GM20431 (cell line): ENCODE data around the gene UVRAG.

Experiments used
- in situ Hi-C: fragments of 300-500 bp; cut with MseI, MboI; formaldehyde crosslinking; loops from one replicate; pipeline ENCODE4 v1.15.0; 2020; ENCODE audit warnings: low sequenced_read_pairs; ENCODE audit not compliant: unreplicated experiment

The UVRAG gene

DNA sequence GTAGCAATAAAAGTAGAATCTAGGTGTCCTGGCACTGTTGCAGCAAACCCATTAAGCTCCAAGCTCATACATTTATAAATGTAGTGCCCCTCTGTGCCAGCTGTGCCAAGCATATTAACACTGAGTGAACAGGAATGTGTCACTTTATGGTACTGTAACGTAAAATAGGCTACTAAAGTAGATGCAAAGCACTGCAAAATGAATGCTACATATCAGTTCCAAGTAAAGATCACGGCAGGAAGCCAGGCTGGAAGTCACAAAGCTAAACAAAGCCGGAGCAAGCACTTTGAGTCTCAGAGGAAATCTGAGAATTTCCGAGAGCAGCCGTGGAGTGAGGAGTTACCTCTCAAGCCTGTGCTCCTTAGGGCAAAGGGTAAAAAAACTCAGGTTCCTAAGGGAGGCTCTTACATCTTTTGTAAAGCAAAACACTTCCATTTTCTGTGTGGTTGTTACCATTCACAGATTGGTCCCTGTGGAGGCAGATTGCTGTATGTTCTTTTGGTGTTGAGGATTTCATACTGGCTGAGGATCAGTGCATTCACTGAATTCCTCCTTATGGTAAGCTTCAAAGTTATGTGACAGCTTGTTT is 305.6 kb downstream of the UVRAG start:
- in situ Hi-C loops: no loop called here

DNA sequence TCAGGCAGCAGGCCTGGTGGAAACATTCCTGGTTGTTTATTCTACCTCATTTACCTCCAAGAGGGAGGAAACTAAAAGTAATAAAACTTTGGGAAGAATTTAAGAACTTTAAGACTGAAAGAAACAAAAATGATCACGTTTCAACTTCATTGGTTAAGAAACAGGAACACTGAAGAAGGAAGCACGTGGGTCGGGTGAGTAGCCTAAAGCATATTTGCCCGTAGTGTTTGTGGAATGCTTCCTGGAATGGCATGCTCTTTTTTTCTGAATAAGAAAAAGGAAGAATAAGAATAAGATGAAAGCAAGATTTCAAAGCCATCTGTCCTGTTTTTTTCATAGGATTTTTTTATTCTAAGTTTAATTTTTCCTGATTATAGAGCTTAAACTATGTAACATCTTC is 308.2 kb downstream of the UVRAG start:
- in situ Hi-C loops: no loop called here

DNA sequence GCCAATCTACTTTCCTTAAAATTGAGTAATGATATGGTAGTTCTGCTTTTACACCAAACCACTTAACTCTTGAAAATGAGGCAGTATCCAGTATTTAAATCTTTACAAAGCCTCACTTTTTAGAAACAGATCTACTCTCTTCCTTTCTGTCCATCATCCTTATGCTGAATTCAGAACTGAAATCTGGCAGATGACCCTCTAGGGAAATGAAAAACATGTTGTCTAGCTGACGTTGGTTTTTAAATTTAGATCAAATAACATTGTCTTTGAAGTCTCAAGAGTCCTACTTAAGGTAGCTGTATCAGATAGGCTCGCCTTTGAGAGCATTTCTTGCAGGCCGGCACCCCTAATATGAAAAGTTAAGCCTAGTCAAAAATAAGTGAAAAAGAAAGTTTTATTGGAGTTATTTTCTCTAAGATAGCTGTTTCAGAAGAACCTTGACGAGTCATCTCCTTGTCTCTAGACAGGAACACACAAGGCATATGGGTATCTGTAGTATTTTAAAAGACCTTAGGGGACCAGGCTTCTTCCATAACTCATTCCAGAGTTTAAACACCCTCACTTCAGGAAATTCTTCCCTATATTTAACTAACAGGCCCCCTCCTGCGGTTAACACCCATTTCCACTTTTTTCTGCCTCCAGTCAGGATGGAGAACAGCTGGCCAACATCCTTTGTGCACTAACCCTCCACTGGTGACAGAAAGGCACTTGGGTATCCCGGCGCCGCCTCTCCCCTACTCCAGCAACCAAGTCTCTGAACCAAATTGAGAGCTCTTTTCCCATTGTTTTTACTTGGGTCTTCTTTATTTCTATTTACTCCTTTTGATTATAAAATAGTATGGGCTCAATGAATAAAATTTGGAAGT is 310.1 kb downstream of the UVRAG start:
- in situ Hi-C loops: no loop called here

DNA sequence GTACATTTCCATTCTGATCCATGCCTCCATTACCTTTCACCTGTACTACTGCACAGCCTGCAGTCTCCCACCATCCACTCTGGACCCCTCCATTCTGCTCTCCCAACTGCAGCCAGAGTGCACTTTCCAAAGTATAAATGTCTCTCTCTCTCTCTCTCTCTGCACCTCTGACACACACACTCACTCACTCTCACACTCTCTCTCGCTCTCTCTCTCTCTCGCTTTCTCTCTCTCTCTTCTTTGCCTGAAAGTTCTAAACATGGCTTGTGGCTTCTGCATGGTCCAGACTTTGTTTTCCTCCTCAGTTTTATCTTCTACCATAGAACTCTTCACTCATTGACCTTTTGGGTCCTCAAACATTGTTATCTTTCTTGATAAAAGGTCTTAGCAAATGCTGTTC is 314.7 kb downstream of the UVRAG start:
- in situ Hi-C loops: no loop called here

DNA sequence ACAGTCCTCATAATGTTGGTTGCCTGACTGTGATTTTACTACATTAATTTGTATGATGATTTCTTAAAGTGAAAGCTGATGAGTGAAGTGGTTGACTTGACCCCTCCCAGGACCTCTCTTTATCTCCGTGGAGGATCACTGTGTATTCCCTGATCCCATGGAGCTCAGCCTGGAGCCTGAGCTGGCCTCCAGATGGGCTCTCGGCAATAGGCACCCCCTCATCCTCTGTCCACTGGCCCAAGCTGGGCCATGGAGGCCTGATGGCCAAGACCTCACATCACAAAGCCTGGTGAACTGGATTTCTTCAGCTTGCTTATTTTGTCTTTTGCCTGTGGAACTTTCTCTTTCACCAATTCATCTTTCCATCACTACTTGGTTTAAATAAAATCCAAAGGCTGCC is 316.1 kb downstream of the UVRAG start:
- in situ Hi-C loops: no loop called here

DNA sequence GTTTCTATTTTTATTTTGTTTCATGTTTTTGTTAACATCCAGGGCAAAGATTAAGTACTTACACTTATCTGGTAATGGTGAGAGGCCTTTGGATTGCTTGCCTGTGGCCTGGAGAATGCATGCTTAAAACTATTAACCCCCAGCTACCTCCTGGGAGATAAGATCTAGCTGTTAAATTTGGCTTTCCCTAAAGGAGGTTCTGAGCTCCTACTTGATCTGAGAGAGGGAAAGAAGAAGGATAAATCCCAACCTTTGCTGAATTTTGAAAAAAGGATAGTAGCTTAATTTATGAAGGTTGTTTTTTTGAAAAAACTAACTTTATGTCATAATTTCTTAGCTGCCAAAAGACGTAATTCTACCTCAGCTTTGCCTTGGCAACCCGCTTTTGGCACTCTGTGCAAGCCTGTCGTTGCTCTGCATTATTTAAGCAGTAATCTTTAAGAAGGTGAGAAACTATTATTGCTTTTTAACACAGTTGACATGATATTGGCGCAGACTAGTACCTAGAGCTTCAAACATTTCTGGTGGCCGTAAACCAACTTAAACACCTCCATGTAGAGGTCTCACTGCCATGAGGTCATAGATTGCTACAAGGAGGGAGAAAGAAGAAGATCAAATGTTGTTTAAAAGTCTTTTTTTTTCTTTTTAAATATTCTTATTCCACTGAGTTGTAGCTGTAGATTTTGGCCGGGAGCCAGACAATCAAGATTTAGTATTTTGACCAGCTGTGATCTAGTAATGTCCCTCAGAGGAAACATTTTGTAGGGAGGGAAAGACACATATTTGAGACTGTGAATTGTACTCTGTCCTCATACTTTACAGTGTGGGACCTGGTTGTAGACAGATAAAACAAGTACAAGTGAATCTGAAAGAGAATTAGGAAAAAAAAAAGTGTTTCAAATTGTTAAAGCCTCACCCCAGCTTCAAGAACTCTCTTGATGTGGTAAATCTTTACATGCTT is 316.9 kb downstream of the UVRAG start:
- in situ Hi-C loops: no loop called here

DNA sequence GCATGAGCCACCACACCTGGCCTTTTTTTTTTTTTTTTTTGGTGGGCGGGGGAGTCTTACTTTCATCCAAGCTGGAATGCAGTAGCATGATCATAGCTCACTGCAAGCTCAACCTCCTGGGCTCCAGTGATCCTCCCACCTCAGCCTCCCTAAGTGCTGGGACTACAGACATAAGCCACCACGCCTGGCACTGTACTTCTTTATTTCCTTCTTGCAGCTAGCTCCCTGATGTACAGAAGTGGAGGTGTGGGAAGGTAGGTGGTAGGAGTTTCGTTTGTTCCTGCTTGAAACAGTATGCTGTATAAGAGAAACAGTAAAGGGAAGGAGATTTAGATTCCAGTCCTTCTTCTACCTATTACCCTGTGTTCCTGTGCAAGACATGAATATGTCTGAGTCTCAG is 319.2 kb downstream of the UVRAG start:
- in situ Hi-C loops: no loop called here

DNA sequence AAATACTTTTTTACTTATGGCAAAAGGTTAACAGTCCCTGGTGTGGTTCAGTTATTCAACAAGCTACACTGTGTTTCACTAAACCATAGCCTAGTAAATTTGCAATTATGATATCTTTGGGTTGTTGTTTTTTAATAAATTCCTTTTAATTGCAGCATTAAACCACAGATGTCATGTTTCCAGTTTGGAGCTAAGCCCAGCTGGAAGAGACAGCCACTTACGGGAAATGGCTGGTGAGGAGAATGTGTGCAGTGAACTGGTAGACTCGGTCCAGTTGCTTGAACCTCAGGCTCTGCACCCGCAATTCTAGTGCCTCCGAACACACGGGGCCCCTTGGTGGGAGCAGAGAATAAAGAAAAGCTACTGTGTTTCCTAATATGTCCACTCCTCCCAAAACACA is 320.5 kb downstream of the UVRAG start:
- in situ Hi-C loops: no loop called here

DNA sequence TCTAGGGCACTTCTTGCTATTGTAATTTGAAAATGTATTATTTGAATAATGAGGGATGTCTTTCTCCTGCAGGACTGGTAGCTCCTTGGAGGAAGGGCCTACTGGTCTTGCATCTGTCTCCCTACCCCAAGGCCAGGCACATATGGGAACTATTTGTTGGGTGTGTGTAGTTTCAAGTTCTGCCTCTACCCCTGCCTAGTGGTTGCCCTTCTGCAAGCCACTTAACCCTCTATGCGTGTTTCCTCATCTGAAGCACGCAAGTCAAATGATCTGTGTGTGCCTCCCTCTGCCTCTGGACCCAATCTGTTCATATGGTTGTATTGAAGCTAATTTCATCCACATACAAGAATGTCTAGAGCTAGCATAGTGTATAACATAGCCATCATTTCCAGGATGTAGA is 324.3 kb downstream of the UVRAG start:
- in situ Hi-C loops: no loop called here

DNA sequence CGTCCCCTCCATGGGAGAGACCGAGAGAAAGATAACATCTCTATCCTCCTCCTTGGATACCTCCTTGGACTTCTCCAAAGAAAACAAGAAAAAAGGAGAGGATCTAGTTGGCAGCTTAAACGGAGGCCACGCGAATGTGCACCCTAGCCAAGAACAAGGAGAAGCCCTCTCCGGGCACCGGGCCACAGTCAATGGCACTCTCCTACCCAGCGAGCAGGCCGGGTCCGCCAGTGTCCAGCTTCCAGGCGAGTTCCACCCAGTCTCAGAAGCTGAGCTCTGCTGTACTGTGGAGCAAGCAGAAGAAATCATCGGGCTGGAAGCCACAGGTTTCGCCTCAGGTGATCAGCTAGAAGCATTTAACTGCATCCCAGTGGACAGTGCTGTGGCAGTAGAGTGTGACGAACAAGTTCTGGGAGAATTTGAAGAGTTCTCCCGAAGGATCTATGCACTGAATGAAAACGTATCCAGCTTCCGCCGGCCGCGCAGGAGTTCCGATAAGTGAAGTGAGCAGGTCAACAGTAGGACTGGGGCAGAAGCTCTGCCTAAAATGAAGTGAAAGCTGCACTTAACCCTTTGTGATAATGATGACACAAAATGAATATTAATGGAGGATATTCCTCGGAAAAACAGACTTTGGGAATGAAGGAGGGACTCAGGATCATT is 326.0 kb downstream of the UVRAG start:
- in situ Hi-C loops: loop anchor here (10.0 kb wide), 1 partner anchor 336 kb away; no protein-coding TSS in a partner anchor

DNA sequence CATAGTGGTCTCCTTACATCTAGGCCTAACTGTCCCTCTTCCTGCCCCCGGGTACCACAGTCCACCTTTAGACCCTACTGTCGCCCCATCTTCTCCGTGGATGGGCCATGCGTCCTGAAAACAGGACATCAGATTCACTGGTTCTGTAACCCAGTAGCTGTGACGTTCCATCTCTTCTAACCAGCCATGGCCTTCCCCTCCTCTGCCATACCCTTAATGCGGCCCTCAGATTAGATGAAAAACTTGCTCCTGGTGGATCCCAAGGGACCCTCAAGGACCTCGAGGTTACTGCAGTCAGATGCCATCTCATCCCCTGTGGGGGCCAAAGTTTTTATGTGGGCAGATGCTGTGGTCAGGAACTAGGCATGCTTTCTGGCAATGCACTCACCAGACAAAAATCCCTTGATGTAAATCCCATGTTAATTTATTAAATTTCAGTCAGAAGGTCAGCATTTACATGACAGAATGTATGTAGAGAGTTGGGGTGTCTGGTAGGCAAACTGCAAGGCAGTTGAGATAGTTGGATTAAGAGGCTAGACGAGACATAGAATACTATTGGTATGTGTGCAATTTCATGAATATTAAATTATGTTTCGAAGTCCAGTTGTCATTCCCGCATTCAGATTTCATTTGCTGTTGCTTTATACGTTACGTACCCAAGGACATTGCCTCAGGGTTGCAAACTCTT is 327.0 kb downstream of the UVRAG start:
- in situ Hi-C loops: loop anchor here (10.0 kb wide), 1 partner anchor 337 kb away; no protein-coding TSS in a partner anchor

DNA sequence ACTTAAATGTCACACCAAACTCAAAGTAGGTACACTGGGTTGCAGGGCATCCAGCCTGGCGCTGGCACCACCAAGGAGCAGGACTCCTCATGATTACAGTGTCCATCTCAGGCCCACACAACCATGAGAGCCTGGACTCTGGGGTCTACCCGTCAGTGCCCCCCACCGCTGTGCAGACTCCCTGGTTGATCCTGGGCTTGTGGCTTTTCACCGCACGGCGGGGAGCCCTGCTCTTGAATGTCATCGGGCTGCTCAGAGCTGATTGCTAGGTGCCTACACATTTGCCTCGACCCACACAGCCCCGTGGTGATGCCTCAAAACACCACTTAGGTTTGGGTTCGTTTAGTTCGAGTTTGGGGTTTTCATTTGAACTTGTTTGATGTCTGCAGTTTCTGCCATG is 328.3 kb downstream of the UVRAG start:
- in situ Hi-C loops: loop anchor here (10.0 kb wide), 1 partner anchor 338 kb away; no protein-coding TSS in a partner anchor

DNA sequence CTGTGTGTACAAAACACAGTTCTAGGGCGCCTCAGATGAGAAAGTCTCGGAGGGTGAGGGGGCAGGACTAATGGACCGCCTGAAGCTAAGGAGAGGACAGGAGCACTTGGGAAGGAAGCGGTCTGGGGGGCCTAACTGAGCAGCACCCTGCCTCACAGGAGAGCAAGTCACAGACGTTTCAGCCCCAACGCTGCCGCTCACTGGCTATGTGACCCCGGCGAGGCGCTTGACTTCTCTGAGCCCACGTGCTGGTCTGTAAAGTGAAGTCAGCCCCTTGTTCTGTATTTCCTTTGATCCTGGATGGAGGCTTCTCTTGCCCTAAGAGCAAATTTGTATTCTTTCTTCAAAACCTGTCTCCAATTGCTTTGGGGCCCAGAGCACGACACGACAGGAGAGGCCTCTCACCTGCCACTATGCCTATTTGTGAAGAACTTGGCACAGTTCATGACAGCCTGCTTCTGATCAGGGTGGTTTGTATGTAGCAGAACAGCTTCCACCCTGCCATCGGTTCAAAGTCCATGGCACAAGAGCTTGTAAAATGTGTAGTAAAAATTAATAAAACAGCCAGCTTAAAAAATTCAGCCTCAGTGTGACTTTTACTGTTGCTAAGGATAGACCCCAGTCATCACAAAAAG is 332.2 kb downstream of the UVRAG start:
- in situ Hi-C loops: loop anchor here (10.0 kb wide), 1 partner anchor 342 kb away; no protein-coding TSS in a partner anchor

DNA sequence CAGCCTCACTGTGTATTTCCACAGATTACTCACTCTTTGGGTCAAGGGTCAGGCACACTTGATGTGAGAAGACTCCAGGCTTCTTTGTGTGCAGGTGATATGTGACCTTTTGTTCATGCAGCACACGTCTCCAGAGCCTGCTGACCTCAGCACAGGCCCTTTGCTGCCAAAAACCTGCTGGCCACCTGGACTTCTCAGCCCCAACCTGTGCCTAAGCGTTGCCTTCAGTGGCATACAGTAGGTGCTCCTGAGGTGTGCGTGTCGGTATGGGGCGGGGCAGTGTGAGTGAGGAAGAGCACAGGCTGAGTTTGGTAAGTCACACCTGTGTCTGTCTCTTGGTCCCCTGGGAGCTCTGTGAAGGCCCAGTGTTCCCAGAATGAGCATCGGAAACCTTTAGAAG is 333.2 kb downstream of the UVRAG start:
- in situ Hi-C loops: loop anchor here (10.0 kb wide), 1 partner anchor 343 kb away; no protein-coding TSS in a partner anchor

DNA sequence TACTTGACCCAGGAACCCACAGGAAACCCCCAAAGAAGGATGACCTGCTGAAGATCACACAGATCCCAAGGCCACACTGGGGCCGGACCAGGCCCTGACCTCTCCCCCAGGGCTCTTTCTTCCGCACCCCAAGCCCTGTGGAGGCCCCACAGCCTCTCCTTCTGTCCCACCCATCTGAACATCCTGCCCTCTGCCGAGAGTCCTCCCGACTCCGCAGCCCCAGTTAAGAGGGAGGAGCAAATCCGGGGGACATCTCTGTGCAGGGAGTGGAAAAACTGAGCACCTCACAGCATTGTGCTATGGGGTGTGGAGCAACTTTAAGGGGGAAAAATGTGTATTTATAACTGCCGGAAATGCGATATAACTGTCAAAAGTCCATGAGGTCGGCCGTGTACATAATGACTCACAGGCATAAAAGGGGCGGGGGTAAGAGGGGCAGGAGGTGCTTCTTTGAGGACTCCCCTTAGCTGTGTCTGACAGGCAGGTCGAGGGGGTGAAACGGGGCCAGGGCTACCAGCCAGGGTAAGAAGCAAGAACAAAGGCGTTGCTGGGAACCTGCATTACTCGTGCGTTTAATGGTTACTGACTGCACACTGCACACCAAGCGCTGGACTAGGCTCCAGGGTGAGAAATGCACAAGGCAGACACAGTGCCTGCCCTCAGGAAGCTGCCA is 334.1 kb downstream of the UVRAG start:
- in situ Hi-C loops: loop anchor here (10.0 kb wide), 1 partner anchor 344 kb away; no protein-coding TSS in a partner anchor

DNA sequence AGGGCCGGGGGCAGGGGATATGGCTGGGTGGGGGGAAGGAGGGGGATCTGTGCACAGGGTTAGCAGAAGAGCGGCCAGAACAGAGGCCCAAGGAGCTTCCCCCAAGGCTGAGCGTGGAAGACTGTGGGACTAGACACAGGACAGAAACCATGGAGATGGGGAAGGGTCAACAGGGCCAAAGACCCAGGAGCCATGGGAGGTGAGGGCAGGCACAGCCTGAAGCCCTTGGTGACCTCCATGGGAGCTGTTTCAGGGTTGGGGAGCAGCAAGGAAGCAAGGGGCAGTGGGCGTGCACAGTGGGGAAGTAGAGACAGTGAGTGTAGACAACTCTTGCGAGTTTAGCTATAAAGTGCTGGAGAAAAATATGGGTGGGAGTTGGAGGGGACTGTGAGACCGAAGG is 334.7 kb downstream of the UVRAG start:
- in situ Hi-C loops: loop anchor here (10.0 kb wide), 2 partner anchors 255 to 345 kb away; no protein-coding TSS in a partner anchor

DNA sequence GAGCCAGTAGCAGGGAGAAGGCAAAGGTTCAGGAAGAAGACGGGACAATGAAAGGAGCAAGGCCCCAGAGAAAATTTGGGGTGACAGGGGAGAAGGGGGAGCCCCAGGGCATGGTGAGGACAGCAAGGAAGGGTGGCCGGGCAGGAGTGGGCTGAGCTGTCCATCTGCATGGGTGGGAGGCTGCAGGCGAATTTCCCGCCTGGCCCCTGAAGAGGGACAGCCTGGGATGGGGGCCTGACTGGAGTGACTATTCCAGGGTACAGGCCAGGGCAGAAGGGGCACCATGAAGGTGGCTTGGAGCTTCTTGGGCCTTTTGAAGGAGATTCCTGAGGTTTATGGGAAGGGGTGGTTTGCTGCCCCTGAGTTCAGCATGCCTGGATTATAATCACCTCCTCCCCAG is 335.1 kb downstream of the UVRAG start:
- in situ Hi-C loops: loop anchor here (10.0 kb wide), 1 partner anchor 255 kb away; no protein-coding TSS in a partner anchor

DNA sequence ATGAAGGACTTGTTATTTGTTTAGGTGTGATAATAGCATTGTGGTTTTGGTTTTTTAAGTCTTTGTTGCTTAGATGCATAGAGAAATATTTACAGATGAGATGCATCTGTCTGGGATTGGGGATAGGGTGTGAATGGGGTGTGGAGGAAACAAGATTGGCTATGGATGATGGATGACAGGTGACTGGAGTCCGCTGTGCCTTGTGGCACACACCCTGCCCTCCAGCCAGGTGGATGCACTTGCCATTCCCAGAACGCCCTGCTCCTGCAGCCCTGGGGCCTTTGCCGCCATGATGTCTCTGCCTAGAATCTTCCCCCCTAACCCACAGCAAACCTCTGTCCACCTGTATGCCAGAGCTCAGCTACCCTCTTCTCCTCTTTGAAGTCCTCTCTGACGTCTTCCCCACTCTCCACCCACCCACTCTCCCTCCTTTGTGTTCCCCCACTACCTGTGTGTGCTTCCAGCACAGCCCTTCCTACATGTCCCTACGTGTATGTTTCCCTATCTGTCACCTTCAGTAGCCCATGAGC is 336.6 kb downstream of the UVRAG start:
- in situ Hi-C loops: loop anchor here (10.0 kb wide), 1 partner anchor 257 kb away; no protein-coding TSS in a partner anchor
